Erythroblast (primary cell): ENCODE measurements around the gene CHN1.

ENCODE experiments used
- GATA1 ChIP-seq: IDR thresholded peaks from 2 replicates; pipeline ENCODE4 v1.6.1; 2011; ENCODE audit warnings: low read depth, mild to moderate bottlenecking, control low read depth, low read length, moderate library complexity
- POLR2A ChIP-seq: IDR thresholded peaks from 2 replicates; pipeline ENCODE4 v1.6.1; 2011; ENCODE audit warnings: mild to moderate bottlenecking, low read length

DNA sequence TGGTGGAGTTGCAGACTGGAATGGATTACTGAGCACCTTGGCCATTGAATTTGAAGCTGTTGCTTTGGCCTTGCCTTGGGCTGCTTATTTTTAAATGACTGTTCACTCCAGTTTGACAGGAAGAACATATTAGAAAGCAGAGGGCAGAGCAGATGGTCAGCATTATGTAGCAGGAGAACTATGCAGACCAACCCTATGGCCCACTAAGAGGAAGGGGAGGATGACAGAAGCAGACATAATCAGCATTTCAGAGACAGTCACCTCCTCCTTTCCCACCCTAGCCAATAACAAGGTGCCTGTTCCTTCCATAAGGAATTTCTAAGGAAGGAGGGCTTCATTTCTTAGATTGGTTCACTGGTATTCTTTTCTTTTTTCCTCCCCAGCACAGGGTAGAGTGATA is 243.3 kb downstream of the CHN1 start:
- TF ChIP-seq POLR2A (no peak), GATA1 (no peak)
